Muscle of back (tissue), 11 donors: ENCODE measurements around the gene TRHDE. TPM values are rescaled to one million over a fixed set of nuclear protein-coding genes. Genes with fewer than 3 reads are reported as not detected.

Experiments used
- DNase-seq, 3 donors: peaks; one replicate each; pipeline versions ENCODE4 v3.0.0 to v3.0.0-alpha.2; 2013
- polyA plus RNA-seq, 10 donors: library from polyadenylated mRNA; unstranded; fragments of 120-200 nt; gene quantifications; one replicate each; pipeline ENCODE4 v1.2.1, GENCODE V29; 2013; ENCODE audit not compliant: insufficient read length in 10 of 10

Gene TRHDE
- polyA plus RNA-seq, 10 donors = 0.37 to 2.1 (median 0.74) TPM

DNA sequence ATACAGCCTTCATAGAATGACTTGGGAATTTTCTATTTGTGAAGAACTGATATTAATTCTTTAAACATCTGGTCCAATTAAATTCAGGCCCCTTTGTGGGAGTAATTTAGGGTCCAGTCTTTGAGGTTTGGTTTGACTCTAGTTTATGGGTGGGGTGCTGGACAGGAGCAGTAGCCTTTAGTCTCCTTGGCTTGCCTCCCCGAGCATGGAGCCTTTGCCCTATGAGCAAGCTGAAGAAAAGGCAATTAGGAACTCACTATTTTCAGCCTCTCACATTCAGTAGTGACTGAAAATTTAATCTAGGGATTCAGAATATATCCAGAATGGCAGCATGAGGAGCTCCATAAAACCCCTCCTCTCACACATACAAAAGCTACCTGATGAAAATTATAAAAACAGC, 161.1 kb downstream of the TRHDE start:
- DNase-seq = no peak

DNA sequence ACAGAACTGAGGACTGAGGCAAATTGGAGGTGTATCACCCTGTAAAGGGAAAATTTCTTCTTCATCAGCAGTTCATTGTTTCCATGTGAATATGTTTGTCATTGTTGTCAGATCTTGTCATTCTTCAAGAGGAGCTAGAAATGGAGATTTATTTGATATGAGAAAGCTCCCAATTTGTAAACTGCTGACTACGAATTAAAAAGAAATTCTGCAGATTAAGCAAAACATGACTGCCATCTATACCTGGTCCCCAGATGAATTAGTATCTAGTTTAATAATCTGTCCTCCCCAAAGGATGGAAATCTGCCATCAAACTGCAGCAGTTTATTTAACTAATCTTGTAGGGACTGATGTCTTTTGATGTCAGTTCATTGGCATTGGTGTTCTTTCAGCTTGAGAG, 162.8 kb downstream of the TRHDE start:
- no peak for DNase-seq

DNA sequence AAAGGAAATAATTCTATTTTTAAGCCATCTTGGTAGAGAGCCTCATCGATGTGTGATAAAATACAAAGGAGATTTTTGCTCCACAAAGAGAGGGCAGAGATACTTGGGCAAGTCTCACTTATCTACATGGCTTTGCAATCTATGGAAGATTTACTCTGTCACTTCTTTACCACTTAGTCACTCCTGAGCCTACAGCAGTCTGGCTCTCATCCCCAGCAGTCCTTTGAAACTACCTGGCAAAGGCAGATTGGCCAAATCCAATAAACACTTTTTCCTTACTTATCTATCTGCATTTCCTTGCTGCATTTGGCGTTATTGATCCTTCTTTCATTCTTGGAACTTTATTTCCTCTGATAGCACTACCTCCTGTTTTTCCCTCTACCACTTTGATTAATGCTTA, 170.0 kb downstream of the TRHDE start:
- DNase-seq = no peak

DNA sequence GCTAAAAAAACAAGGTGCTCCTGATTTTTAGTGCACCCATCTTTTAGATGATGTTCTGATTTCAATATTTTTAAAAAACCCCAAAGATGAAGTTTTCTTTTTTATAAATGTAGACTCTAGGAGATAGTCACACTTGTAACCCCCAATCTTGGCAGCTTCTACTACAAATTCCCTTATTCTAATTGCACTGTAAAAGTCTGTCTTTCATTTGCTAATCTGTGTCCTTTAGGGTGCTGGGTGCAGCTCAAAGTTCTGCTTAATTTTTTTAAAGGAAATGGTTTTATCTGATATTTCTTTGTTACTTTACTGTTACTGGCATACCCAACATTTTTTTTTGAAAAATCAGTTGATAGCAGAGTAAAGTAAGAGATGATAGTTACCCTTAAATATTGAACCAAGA, 172.0 kb downstream of the TRHDE start:
- DNase-seq = no peak

DNA sequence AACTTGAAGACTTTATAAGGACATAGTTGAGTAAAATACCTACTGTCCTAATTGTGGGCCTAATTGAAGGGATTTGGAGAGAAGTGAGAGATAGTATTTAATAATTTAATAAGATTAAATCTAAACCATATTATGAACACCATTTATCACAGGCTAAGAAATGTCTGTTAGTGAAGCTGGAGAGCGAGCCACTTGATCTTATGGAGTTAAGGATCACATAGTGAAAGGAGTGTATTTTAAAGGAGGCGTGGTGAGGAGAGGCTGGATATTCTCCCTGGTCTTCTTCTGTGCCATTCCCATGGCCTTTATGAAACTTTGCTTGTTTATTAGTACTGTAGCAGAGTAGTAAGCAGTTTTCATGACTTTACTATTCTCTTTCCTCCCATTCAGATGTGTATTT, 172.4 kb downstream of the TRHDE start:
- DNase-seq = no peak

DNA sequence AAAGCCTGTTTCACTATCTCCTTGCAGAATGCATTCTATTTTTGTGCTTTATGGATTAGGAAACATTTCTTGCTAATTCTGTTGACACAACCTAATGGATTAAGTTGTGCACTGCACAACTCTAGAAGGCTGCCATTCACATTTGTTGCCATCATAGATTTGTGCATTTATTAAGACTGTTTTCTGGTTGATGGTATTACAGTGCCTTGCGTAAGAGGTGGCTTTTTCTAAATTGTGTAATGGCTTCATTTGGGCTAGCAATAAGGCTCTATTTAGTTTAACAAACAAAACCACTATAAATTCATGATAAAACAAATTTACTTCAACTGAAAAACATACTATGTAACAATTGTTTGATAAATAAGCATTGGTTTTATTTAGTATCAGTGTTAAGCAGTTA, 175.9 kb downstream of the TRHDE start:
- no peak for DNase-seq

DNA sequence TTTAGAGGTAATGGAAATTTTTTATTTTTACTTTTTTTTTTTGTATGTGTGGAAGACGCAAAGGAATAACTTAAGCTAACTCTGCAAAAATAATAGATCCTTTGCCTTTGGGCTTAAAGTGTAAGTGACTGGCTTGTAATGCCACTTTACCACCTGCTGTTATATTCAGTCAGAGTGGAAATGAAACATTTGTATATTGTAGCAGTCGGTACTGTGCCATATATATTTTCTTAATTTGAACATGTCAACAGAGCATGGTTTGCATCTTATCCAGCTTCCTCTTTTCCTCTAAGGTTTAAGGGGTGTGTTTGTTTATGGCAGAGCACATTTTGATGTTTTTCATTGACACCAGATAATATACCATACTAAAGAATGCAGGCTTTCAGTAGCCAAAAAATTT, 176.6 kb downstream of the TRHDE start:
- DNase-seq = no peak

DNA sequence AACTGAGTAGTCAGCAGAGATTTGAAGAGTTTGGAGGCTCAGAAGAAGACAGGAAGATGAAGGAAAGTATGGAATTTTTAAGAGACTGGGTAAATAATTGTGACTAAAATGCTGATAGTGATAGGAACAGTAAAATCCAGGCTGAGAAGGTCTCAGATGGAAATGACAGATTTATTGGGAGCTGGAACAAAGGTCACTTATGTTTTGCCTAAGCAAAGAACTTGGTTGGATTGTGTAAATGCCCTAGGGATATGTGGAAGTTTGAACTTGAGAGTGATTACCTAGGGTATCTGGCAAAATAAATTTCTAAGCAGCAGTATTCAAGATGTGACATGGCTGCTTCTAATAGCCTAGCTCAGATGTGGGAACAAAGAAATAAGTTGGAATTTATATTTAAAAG, 180.9 kb downstream of the TRHDE start:
- no peak for DNase-seq

DNA sequence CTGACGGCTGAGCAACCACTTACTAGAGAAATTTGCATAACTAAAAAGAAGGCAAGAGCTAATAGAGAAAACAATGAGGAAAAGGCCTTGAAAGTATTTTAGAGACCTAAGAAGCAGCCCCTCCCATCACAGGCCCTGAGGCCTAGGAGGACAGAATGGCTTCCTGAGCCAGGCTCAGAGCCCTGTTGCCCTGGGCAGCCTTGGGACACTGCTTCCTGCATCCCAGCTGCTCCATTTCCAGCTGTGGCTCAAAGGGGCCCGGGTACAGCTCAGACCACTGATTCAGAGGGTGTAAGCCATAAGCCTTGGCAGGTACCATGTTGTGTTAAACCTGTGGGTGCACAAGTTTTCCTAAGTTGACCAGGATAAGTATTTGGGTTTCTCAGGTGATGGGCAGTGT, 181.4 kb downstream of the TRHDE start:
- DNase-seq = no peak

DNA sequence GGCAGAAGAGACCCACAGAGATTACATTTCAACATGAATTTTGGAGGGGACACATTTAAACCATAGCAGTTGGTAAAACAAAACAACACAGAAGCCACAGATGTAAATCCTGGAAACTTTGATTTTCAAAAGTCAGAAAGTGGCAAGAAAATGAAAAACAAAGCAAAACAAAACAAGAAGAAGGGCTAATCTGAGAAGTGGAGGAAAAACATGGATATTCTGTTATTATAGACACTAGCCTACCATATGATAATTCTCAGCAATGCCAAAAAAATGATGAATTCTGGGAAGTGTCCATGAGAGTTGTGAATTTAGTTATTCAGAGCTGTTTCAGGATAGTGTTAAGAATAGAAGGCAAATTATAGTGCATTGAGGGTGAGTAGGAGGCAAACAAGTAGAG, 192.3 kb downstream of the TRHDE start:
- no peak for DNase-seq

DNA sequence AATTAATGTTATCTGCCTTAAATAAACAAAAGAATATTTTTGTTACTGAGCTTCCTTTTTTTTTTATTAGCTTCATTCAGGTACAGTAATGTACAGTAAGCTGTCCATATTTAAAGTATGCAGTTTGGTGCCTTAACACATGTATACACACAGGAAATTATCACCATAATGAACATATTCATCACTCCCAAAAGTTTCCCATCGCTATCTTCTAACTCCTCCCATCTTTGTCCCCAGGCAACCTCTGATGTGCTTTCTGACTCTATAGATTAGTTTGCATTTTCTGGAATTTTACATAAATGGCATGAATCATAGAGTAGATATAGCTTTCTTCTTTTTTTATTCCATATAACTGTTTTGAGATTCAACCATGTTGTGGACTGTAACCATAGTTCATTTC, 193.0 kb downstream of the TRHDE start:
- DNase-seq = no peak

DNA sequence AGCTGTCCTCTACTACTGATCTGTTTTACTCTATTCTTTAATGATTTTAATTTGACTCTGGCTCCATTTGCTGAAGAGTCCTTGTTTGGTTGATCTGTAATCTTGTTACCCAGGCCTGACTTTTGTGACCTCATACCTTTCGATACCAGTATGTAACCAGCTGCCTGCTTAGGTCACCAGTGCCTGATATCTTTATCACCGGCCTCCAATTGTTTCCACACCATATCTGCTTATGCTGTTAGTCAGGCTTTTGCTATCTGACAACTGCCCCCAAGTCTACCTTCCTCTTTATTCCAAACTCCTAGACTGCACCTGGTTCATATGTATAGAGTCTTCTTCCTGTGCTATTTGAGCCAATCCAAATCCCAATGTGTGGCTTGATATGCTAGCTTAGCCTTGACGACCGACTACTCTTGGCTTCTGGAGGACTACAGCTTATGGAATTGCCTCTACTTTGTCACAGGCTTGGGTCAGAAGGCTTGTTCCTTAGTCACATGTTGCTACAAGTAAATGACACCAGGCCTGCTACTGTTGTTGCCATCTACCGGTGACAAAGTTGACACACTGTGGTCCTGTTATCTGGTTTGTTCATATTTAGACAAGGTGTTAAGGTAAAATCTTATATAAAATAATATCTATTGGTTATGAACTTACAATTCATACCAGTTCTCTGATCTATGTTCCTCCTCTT, 193.9 kb downstream of the TRHDE start:
- DNase-seq = no peak

DNA sequence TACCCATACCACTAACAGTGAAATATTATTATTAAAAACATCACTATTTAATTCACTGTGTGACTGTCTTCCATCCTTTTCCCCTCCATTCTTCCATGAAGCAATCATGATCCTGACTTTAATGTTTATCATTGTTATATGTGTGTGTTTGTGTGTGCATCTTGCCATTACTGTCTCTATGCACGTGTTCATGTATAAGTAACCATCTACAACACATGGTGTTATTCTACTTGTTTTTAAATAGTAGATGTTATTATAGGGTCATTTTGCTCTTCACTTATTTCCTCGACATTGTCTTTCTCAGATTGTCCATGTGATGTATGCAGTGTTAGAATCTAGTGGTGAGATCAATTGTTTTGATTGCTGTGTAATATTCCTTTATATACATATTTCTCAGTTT, 195.8 kb downstream of the TRHDE start:
- DNase-seq = no peak

DNA sequence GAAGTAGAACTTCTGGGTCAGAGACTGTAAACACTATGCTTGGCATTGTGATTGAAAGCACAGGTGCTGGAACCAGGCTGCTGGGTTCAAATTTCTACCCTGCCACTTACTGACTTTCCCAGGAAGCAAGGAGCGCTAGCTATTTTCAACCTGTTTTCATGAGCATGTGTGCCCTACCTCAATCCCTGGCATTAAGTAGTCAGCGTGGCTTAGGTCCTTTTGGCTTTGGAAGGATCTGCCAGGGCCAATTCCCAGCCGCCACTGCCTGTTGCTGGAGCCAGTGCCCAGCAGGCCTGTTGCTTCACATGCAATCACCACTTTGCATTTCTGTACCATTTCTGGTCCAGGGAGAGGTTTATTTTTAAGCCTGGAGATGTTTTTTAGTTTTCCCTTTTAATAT, 196.3 kb downstream of the TRHDE start:
- peak in 1 of 3 donors; percentile 9 for DNase-seq

DNA sequence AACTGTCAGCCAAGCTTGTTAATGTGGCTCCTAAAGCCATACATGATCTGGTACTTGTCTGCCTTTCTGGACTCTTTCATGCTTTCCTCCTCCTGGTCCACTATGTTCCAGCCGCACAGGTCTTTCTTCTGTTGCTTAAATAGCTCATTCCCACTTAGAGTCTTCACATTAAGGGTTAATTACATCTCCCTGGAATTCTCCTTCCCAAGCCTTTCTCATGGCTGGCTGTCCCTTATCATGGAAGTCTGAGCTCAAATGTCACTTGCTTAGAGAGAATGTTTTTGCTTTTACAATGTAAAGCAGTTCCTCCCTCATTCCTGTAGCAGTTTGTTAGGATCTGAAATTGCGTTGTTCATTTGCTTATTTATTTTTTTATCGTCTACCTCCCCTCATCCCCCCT, 199.6 kb downstream of the TRHDE start:
- no peak for DNase-seq

DNA sequence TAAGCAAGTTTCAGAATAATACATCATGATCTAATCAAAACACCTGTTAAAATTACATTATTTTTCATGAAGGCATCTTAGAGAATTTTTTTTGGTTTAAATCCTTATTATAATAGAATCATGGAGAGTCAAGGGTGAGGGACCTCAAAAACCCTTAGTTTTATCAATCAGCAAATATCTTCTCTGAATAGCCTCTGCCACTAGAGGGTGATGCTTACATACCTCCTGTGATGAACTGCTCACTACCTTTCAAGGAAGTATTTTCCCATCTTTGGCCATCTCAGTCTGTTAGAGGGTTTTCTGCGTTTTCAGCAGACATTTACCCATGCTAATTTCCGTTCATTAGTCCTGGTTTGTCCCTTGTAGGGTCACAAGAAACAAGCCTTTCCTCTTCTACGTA, 200.2 kb downstream of the TRHDE start:
- DNase-seq = no peak

DNA sequence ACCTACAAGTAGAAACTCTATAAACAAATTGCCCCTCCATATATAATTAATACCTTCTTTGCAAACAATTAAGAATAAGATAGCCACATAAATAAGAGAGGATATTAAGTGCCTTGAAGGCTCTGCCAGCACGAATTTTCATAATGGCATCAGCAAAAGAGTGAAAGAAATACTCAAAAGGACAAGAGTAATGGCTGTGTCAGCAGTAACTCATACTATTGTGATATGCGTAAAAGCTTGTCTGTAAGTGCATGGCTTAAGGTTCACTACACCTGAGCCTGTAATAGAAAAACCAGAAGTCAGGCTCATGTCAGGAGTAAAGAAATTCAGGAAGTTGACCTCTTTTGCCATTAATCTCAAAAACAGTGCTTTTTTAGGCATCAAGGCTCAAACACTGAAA, 204.1 kb downstream of the TRHDE start:
- no peak for DNase-seq

DNA sequence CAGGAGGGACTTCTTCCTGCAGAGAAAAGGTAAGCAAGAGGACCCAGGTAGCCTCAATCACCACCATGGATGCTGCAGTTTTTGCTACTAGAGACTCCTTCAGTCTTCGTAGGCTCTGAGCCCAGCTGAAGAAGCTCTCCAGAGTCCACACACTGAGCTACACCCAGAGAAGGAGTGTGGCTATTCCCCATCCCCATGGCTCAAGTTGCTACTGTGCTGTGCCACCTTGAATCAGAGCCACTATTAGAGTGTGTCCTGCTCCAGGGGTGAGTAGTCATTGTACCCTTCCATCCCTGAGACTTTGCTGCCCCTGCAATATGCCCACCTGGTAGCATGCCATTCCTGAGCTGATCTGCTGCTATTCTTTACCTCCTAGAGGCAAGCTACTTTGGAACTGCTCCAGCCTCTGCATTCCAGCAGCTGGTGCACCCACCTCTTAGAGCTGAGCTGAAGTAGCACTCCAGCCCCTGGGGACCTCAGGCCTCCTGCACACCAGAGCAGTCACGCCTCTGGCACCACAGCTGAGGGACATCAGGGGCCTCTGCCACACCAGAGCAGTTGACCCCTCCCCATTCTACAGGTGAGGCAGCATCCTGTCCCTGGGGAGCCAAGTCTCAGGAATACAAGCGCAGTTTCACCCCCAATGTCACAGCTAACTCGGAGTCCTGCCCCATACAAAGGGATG, 213.0 kb downstream of the TRHDE start:
- no peak for DNase-seq

DNA sequence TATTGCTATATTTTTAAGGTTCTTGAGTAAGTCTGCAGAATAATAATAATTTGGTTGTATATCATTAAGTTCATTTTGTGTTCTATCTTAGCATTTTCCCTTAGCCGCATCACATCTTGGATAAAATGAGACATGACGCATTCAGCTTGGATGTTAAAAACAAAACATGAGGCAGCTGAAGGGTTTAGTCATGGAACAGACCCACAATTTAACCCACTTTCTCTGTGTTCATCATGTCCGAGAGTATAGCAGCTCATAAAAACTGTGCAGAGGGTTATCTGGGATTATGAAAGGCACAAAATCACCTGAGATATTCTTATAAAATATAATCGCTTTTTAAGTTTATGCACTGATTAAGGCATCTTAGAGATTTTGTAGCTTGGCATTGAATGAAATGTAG, 219.3 kb downstream of the TRHDE start:
- DNase-seq = peak; percentile 36 to 67 (median 45)

DNA sequence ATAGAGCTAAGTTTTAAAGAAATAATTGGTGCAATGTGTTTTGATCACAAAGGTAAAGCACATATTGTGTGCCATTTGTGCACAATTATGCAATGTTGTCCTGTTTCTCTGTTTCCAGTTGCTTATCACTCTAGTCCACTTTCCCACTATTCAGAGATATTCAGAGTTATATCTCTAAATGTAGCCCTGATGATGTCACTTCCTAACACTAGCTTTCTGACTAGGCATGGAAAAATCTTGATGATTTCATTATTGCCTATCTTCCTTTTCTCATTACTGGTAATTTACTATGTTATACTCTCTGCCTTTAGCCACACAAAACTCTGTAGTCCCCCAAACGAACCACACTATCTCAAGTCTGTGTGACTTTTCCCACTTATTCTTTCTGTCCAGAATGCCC, 221.2 kb downstream of the TRHDE start:
- no peak for DNase-seq

DNA sequence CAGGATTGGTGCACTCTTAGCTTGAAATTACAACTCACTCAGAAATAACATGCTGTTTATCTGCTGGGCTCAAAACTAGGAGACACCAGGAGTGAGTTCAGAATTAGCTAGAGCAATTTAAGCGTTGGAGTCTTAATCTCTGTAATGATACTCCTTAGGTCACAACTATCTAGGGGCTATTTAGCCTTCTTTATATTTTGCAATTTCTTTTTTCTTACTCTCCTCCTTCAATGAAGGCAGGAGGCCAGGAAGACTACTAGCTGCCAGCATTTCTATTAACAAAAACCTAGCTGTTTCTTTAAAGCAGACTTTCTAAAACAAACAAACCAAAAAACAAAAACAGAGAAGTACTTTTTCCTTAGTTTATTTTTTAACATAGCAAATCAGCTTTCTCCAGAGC, 226.2 kb downstream of the TRHDE start:
- peak in 1 of 3 donors; percentile 52 for DNase-seq

DNA sequence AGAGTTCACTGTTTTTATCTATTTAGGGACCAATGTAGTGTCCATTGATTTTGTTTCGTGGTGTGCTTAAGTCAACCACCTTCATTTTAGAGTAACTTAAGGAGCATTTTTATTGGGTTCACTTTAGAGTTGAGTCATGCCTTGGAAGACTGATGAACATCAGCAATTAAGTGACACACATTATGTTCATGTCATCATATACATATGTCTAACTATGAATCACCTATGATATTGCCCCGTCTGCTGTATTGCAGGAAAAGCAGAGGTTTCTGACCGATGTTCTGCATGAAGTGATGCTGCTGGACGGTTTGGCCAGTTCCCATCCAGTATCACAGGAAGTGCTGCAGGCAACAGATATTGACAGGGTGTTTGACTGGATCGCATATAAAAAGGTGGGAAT, 227.1 kb downstream of the TRHDE start:
- no peak for DNase-seq

DNA sequence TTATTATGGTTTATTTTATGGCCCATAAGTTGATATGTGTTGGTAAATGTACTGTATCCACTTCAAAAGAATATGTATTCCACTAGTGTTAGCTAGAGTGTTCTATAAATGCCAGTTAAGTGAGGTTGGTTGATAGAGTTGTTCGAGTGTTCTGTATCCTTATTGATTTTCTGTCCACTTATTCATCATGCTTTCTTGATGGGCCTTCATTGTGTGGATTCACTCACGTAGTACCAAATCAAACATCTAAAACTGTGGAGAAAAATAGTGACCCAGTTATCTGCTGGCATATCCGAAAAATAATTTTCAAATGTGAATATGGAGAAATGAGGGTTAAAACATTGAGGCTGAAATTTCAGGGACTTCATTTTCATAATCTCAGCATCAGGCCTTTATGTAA, 230.4 kb downstream of the TRHDE start:
- DNase-seq = no peak

DNA sequence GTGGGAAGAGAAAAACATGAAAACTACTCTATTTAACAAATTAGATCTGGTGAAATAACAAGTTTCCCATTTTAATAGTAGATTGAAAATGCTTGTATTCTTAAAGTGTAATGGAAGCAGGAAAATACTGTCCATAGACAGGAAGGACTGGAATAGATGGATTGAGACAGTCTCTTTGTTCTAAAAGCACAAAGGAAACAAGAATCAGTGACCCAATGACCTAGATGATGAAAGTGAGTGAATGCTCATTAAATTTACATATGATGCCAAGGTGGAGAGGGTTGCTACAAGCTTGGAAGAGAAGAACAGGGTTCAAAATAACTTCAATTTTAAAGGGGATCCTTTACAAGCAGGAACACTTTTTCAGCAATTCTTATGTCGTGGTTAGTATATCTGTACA, 233.1 kb downstream of the TRHDE start:
- DNase-seq = no peak
